ENCODE measurements around the gene ZNF107. TPM values are rescaled to one million over a fixed set of nuclear protein-coding genes. Genes with fewer than 3 reads are reported as not detected.

The ZNF107 gene
- total and polyA plus RNA-seq, 2 of the 4 experiments (the other 2 are of a cell fraction): 2.0 to 2.5 TPM

DNA sequence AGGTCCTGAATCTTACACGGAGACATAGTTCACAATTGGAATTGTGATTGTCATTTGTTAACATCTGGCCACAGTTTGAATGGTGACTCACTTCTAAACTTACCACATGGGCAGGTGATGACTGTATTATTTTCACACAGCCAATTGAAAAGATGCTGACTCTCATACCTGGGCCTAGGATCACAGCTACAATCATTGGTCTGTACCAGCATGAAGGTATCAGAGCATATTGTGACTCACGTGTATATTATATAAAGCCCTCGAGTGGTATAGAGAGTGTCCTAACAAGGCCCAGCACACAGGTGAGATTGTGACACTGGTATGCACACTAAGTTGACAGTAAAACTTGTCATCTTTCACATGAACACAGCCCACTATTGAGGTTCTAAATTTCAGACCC lies 9.4 kb upstream of the ZNF107 start:
- in situ Hi-C loops (cut with MboI; ENCODE audit: low sequenced_read_pairs): no loop called here
- H3K9ac ChIP-seq (ENCODE audit: low read depth, low read length): no peak overlapping the region
- H3K23ac ChIP-seq (ENCODE audit: low read depth, low read length): no peak overlapping the region
- dilution Hi-C loops (cut with HindIII; ENCODE audit: low sequenced_read_pairs, unreplicated experiment): no loop called here
- DNase-seq (no peak), ATAC-seq (ENCODE audit: low read depth) (no peak)
- intact Hi-C loops (cut with micrococcal nuclease): no loop called here
- no peak for TF ChIP-seq RAD21 (IDR thresholded peaks at IDR 0.05; ENCODE audit: low read length)
- TF ChIP-seq RFX5 (IDR thresholded peaks at IDR 0.05; ENCODE audit: low read depth, low read length): no peak
- no peak for TF ChIP-seq NFE2L2 (IDR thresholded peaks at IDR 0.05; ENCODE audit: low read depth, low read length)
- TF ChIP-seq, protein P1, sequence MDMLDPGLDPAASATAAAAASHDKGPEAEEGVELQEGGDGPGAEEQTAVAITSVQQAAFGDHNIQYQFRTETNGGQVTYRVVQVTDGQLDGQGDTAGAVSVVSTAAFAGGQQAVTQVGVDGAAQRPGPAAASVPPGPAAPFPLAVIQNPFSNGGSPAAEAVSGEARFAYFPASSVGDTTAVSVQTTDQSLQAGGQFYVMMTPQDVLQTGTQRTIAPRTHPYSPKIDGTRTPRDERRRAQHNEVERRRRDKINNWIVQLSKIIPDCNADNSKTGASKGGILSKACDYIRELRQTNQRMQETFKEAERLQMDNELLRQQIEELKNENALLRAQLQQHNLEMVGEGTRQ (IDR thresholded peaks at IDR 0.05; ENCODE audit: low read depth, low read length): no peak
- no peak for TF ChIP-seq MAZ (IDR thresholded peaks at IDR 0.05; ENCODE audit: borderline replicate concordance, low read depth, low read length)
- TF ChIP-seq BHLHE40 (IDR thresholded peaks at IDR 0.05; ENCODE audit: low read depth, low read length): no peak
- no peak for TF ChIP-seq CEBPB (IDR thresholded peaks at IDR 0.05; ENCODE audit: low read depth, low read length)
- TF ChIP-seq POLR2A (IDR thresholded peaks at IDR 0.05; ENCODE audit: low read depth, low read length): no peak
- no peak for TF ChIP-seq CHD1 (IDR thresholded peaks at IDR 0.05; ENCODE audit: low read depth, low read length)
- TF ChIP-seq, protein P2, sequence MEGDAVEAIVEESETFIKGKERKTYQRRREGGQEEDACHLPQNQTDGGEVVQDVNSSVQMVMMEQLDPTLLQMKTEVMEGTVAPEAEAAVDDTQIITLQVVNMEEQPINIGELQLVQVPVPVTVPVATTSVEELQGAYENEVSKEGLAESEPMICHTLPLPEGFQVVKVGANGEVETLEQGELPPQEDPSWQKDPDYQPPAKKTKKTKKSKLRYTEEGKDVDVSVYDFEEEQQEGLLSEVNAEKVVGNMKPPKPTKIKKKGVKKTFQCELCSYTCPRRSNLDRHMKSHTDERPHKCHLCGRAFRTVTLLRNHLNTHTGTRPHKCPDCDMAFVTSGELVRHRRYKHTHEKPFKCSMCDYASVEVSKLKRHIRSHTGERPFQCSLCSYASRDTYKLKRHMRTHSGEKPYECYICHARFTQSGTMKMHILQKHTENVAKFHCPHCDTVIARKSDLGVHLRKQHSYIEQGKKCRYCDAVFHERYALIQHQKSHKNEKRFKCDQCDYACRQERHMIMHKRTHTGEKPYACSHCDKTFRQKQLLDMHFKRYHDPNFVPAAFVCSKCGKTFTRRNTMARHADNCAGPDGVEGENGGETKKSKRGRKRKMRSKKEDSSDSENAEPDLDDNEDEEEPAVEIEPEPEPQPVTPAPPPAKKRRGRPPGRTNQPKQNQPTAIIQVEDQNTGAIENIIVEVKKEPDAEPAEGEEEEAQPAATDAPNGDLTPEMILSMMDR (conservative IDR thresholded peaks at IDR 0.05; ENCODE audit: low read depth, low read length): no peak
- no peak for TF ChIP-seq FOS (IDR thresholded peaks at IDR 0.05; ENCODE audit: low read depth, low read length)
- TF ChIP-seq, protein P3, sequence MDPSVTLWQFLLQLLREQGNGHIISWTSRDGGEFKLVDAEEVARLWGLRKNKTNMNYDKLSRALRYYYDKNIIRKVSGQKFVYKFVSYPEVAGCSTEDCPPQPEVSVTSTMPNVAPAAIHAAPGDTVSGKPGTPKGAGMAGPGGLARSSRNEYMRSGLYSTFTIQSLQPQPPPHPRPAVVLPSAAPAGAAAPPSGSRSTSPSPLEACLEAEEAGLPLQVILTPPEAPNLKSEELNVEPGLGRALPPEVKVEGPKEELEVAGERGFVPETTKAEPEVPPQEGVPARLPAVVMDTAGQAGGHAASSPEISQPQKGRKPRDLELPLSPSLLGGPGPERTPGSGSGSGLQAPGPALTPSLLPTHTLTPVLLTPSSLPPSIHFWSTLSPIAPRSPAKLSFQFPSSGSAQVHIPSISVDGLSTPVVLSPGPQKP (IDR thresholded peaks at IDR 0.05; ENCODE audit: borderline replicate concordance, low read depth, low read length): no peak
- no peak for TF ChIP-seq MAFK (IDR thresholded peaks at IDR 0.05; ENCODE audit: low read depth, low read length)
- no peak for TF ChIP-seq MXI1 (IDR thresholded peaks at IDR 0.05; ENCODE audit: borderline replicate concordance, low read depth, low read length)
- no peak for TF ChIP-seq SMC3 (IDR thresholded peaks at IDR 0.05; ENCODE audit: low read depth, low read length)
- no peak for TF ChIP-seq RCOR1 (IDR thresholded peaks at IDR 0.05; ENCODE audit: insufficient replicate concordance, low read length)
- H2BK20ac ChIP-seq (ENCODE audit: low read depth, low read length): no peak overlapping the region
- no peaks in the 10 kb centered on the region for H4K20me1 ChIP-seq (ENCODE audit: insufficient read depth, low read length)
- H2BK5ac ChIP-seq (ENCODE audit: low read depth, low read length, poor library complexity, severe bottlenecking): no peak overlapping the region
- no peak overlapping the region for H2AFZ ChIP-seq (replicated peaks; ENCODE audit: low read length, poor library complexity)
- H3K27me3 ChIP-seq (ENCODE audit: control insufficient read depth, insufficient read depth, low read length): no peaks in the 10 kb centered on the region
- no peak overlapping the region for H4K5ac ChIP-seq (ENCODE audit: low read depth, low read length)
- no peaks in the 10 kb centered on the region for H3K4me1 ChIP-seq (ENCODE audit: control insufficient read depth, insufficient read depth, low read length)
- peaks cover 4% of the 10 kb centered on the region; the same call in 1 of the 2 replicates for H3K9me3 ChIP-seq (ENCODE audit: control insufficient read depth, insufficient read depth, low read length)
- no peak overlapping the region for H3K4me2 ChIP-seq (ENCODE audit: low read depth, low read length)
- no peak overlapping the region for H3K56ac ChIP-seq (ENCODE audit: extremely low read depth, insufficient read depth, low read length)
- POLR2A ChIA-PET (ENCODE audit: unreplicated experiment): no interaction called here
- no peak overlapping the region for H3K4ac ChIP-seq (ENCODE audit: low read depth, low read length)
- H3K14ac ChIP-seq (replicated peaks; ENCODE audit: low read depth, low read length): no peak overlapping the region
- CTCF ChIA-PET: no interaction called here
- H2BK15ac ChIP-seq (ENCODE audit: low read depth, low read length): no peak overlapping the region
- no CpG with 5 or more reads among the region's 3 CpGs for WGBS, 2 experiments (ENCODE audit: extremely low coverage in 2 of 2, insufficient read length in 1 of 2)
- H3K79me1 ChIP-seq (ENCODE audit: low read depth in 1 of 2, low read length in 2 of 2): no peaks in the 10 kb centered on the region
- no peaks in the 10 kb centered on the region for H3K36me3 ChIP-seq (ENCODE audit: control insufficient read depth, insufficient read depth, low read length)
- BruUV-seq (replicated peaks): no TSS peak
- H2AK5ac ChIP-seq (ENCODE audit: low read depth, low read length): no peak overlapping the region
- no peaks in the 10 kb centered on the region for H3K9me1 ChIP-seq (ENCODE audit: insufficient read depth, low read length)
- no peak overlapping the region for H2BK120ac ChIP-seq (ENCODE audit: low read depth, low read length)
- H3K27ac ChIP-seq (ENCODE audit: insufficient read depth, low read length): no peak overlapping the region
- H4K91ac ChIP-seq (ENCODE audit: insufficient read depth, low read depth, low read length): no peak overlapping the region
- no peak overlapping the region for H2AK9ac ChIP-seq (replicated peaks; ENCODE audit: low read depth, low read length, poor library complexity)
- no peak overlapping the region for H3K4me3 ChIP-seq (ENCODE audit: insufficient read depth, low read depth, low read length)
- H4K8ac ChIP-seq (ENCODE audit: low read depth in 2 of 2, low read length in 2 of 2): no peak overlapping the region
- no peak overlapping the region for H3K18ac ChIP-seq (ENCODE audit: low read depth, low read length)
